ENCODE measurements around the gene ACP1.

The ACP1 gene

DNA sequence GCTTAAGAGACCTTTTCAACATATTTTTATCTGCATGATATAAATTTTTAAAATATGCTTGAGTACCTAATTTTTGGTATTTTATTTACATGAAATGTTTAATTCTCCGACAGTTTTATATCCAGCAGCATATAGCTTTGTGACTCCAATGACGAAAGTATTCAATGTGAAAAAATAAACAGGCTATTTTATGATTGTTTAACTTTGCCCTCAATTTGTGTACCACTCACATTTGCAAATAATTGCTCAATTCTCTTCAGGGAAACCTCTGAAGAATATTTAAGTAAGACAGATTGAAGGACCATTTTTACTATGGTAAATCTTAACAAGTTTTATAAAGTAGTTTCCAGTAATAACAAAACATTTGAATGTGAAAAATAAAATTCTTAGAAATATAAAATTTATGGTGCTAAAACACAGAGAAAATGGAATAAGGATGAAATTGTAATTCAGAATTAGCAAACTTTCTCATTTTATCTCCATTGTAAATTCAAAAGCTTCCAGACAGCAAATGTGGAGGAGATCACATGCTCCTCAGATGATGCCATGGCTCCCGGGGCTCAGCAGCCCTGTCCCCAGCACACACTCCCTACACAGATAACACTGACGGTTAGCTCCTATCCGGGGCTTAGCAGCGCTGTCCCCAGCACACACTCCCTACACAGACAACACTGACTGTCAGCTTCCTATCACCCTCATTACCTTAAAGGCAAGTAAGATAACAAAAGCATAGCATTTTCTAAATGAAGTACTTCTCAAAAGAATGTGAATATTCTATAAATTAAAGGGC is 40.6 kb upstream of the ACP1 start:
- H3K4me1 ChIP-seq (ENCODE audit: insufficient read depth, low read length, severe bottlenecking): no peaks in the 10 kb centered on the region
- H3K9me3 ChIP-seq (ENCODE audit: low read length): no peaks in the 10 kb centered on the region
- no peak overlapping the region for H3K4me3 ChIP-seq (ENCODE audit: low read depth, low read length, poor library complexity, severe bottlenecking)
- H3K9me2 ChIP-seq (ENCODE audit: low read depth, low read length): no peaks in the 10 kb centered on the region
- no peak overlapping the region for H2AFZ ChIP-seq (ENCODE audit: low read length)
- no peak overlapping the region for H3K4me2 ChIP-seq (ENCODE audit: low read length)
- H3K79me2 ChIP-seq (ENCODE audit: insufficient read depth, low read length): no peaks in the 10 kb centered on the region
- no peaks in the 10 kb centered on the region for H3F3A ChIP-seq (ENCODE audit: insufficient read depth, low read length)
- TF ChIP-seq, protein P1, sequence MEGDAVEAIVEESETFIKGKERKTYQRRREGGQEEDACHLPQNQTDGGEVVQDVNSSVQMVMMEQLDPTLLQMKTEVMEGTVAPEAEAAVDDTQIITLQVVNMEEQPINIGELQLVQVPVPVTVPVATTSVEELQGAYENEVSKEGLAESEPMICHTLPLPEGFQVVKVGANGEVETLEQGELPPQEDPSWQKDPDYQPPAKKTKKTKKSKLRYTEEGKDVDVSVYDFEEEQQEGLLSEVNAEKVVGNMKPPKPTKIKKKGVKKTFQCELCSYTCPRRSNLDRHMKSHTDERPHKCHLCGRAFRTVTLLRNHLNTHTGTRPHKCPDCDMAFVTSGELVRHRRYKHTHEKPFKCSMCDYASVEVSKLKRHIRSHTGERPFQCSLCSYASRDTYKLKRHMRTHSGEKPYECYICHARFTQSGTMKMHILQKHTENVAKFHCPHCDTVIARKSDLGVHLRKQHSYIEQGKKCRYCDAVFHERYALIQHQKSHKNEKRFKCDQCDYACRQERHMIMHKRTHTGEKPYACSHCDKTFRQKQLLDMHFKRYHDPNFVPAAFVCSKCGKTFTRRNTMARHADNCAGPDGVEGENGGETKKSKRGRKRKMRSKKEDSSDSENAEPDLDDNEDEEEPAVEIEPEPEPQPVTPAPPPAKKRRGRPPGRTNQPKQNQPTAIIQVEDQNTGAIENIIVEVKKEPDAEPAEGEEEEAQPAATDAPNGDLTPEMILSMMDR (IDR thresholded peaks at IDR 0.05; ENCODE audit: low read length): no peak
- TF ChIP-seq EZH2 (IDR thresholded peaks at IDR 0.05; ENCODE audit: borderline replicate concordance, low read length): no peak
- no peak overlapping the region for H3K9ac ChIP-seq (ENCODE audit: low read length)
- H3K27ac ChIP-seq (ENCODE audit: low read depth, low read length, poor library complexity, severe bottlenecking): no peak overlapping the region
- peaks cover 12% of the 10 kb centered on the region for H3K36me3 ChIP-seq (ENCODE audit: insufficient read depth, low read length)
- H4K20me1 ChIP-seq (ENCODE audit: insufficient read depth, low read length): no peaks in the 10 kb centered on the region
- no peaks in the 10 kb centered on the region for H3K27me3 ChIP-seq (ENCODE audit: insufficient read depth, low read length)

DNA sequence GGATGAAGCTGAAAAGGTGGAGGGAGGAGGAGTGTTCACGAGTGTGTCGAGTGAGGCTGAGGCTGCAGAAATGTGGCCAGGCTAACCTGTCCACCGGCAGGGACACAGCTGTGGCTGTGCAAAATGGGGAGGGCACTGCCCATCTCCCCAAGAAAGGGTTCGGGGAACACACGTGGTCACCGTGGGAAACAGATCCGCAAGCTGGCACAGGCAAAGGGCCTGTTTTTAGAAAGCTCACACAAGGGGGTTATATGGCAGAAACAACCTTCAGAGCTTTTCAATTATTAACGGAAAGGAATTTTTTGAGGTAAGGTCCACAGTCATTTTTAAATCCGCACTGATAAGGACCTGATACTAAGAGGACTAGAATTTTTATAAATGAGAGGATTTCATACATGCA is 36.6 kb upstream of the ACP1 start:
- no peak overlapping the region for H2AFZ ChIP-seq (ENCODE audit: low read length)
- no peaks in the 10 kb centered on the region for H3K9me3 ChIP-seq (ENCODE audit: low read length)
- H3F3A ChIP-seq (ENCODE audit: insufficient read depth, low read length): no peaks in the 10 kb centered on the region
- H3K36me3 ChIP-seq (ENCODE audit: insufficient read depth, low read length): peaks cover 12% of the 10 kb centered on the region
- no peaks in the 10 kb centered on the region for H3K9me2 ChIP-seq (ENCODE audit: low read depth, low read length)
- H3K4me3 ChIP-seq (ENCODE audit: low read depth, low read length, poor library complexity, severe bottlenecking): no peak overlapping the region
- H3K27ac ChIP-seq (ENCODE audit: low read depth, low read length, poor library complexity, severe bottlenecking): no peak overlapping the region
- H4K20me1 ChIP-seq (ENCODE audit: insufficient read depth, low read length): no peaks in the 10 kb centered on the region
- H3K79me2 ChIP-seq (ENCODE audit: insufficient read depth, low read length): no peaks in the 10 kb centered on the region
- no peak overlapping the region for H3K4me2 ChIP-seq (ENCODE audit: low read length)
- no peaks in the 10 kb centered on the region for H3K4me1 ChIP-seq (ENCODE audit: insufficient read depth, low read length, severe bottlenecking)
- TF ChIP-seq EZH2 (IDR thresholded peaks at IDR 0.05; ENCODE audit: borderline replicate concordance, low read length): no peak
- TF ChIP-seq, protein P1 (IDR thresholded peaks at IDR 0.05; ENCODE audit: low read length): no peak
- no peaks in the 10 kb centered on the region for H3K27me3 ChIP-seq (ENCODE audit: insufficient read depth, low read length)
- no peak overlapping the region for H3K9ac ChIP-seq (ENCODE audit: low read length)

DNA sequence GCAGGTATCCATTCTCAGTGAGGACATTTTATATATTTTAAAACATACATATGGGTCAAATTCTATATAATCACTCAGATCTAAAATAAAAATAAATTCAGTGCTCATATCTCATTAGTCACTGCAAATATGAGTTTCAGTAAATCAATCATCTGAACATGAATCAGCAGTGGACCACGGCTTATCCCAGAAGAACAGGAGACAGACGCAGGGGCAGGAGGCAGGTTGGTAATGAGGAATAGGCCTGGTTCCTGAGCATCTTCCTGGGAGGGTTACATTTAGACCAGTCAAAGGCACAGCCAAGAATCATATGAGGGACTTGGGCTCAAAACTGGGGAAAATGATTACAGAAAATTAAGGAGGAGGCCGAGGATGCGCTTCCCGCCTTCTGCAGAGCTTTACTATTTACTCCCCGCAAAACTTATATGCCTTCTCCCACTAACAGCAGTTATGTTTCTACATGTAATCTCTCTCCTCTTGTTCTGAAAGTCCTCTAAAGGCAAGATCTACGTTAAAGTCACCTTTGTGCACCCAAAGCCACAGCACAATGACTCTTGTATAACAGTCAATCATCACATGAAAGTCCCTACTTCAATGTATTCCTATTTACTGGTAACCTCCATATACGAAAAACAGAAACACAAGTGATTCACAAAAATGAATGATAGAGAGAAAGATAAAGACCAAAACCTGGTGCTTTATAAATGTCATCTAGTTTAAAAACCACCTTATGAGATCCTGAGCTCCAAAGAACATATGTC is 36.0 kb upstream of the ACP1 start:
- H3K27ac ChIP-seq (ENCODE audit: low read depth, low read length, poor library complexity, severe bottlenecking): no peak overlapping the region
- no peaks in the 10 kb centered on the region for H3K9me2 ChIP-seq (ENCODE audit: low read depth, low read length)
- no peak overlapping the region for H3K4me3 ChIP-seq (ENCODE audit: low read depth, low read length, poor library complexity, severe bottlenecking)
- no peaks in the 10 kb centered on the region for H3K4me1 ChIP-seq (ENCODE audit: insufficient read depth, low read length, severe bottlenecking)
- no peaks in the 10 kb centered on the region for H3K27me3 ChIP-seq (ENCODE audit: insufficient read depth, low read length)
- no peak overlapping the region for H2AFZ ChIP-seq (ENCODE audit: low read length)
- no peak overlapping the region for H3K4me2 ChIP-seq (ENCODE audit: low read length)
- no peaks in the 10 kb centered on the region for H3K9me3 ChIP-seq (ENCODE audit: low read length)
- no peaks in the 10 kb centered on the region for H3F3A ChIP-seq (ENCODE audit: insufficient read depth, low read length)
- no peaks in the 10 kb centered on the region for H3K79me2 ChIP-seq (ENCODE audit: insufficient read depth, low read length)
- no peaks in the 10 kb centered on the region for H4K20me1 ChIP-seq (ENCODE audit: insufficient read depth, low read length)
- H3K9ac ChIP-seq (ENCODE audit: low read length): no peak overlapping the region
- peaks cover 12% of the 10 kb centered on the region for H3K36me3 ChIP-seq (ENCODE audit: insufficient read depth, low read length)
- TF ChIP-seq, protein P1 (IDR thresholded peaks at IDR 0.05; ENCODE audit: low read length): no peak
- no peak for TF ChIP-seq EZH2 (IDR thresholded peaks at IDR 0.05; ENCODE audit: borderline replicate concordance, low read length)
